ENCODE results near the gene ANKH.

The ANKH gene

DNA sequence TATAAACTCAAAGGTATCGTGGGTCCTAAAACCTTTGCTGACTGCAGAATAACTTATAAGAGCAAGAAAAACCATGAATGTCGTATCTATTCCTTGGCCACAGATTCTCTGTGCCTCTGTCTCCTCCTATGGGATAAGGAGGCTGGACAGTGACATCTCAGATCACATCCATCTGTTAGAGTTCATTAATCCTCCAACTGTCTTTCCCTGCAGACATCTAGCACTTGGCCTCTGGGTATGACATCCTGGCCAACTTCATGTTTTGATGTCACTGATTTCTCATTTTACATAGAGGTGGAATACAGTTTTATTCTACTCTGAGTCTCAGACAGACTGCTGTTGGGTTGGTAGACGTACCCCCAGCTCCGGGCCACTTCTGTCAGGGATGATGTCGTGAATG lies 120.9 kb downstream of the ANKH start:
- Histone ChIP-seq H3K27me3 (ENCODE audit: insufficient read depth, low read depth) (no peaks in the 10 kb centered on the region), H2AFZ (ENCODE audit: low read depth) (no peak overlapping the region), H3K79me2 (ENCODE audit: insufficient read depth, low read depth) (no peaks in the 10 kb centered on the region), H3K4me3 (IDR thresholded peaks at IDR 0.05; ENCODE audit: insufficient read depth, low read depth, low read length) (no peak overlapping the region), H4K20me1 (ENCODE audit: insufficient read depth) (no peaks in the 10 kb centered on the region), H3K36me3 (ENCODE audit: insufficient read depth) (no peaks in the 10 kb centered on the region), H3K9ac (no peak overlapping the region), H3K4me2 (no peak overlapping the region), H3K4me1 (ENCODE audit: low read depth, poor library complexity, severe bottlenecking) (no peaks in the 10 kb centered on the region), H3K27ac (no peak overlapping the region)
- no peak for TF ChIP-seq CTCF (conservative IDR thresholded peaks at IDR 0.05; ENCODE audit: low read depth, low read length)

- Histone ChIP-seq H3K9ac (no peak overlapping the region), H2AFZ (ENCODE audit: low read depth) (no peak overlapping the region), H3K4me1 (ENCODE audit: low read depth, poor library complexity, severe bottlenecking) (no peaks in the 10 kb centered on the region), H3K4me2 (no peak overlapping the region), H3K27ac (no peak overlapping the region), H3K36me3 (ENCODE audit: insufficient read depth) (no peaks in the 10 kb centered on the region), H3K4me3 (IDR thresholded peaks at IDR 0.05; ENCODE audit: insufficient read depth, low read depth, low read length) (no peak overlapping the region), H3K79me2 (ENCODE audit: insufficient read depth, low read depth) (no peaks in the 10 kb centered on the region), H3K27me3 (ENCODE audit: insufficient read depth, low read depth) (no peaks in the 10 kb centered on the region), H4K20me1 (ENCODE audit: insufficient read depth) (no peaks in the 10 kb centered on the region)
- no peak for TF ChIP-seq CTCF (conservative IDR thresholded peaks at IDR 0.05; ENCODE audit: low read depth, low read length)
These were observed 121.9 kb downstream of the ANKH start for GRCh38 chr5:14749579-14750101.

DNA sequence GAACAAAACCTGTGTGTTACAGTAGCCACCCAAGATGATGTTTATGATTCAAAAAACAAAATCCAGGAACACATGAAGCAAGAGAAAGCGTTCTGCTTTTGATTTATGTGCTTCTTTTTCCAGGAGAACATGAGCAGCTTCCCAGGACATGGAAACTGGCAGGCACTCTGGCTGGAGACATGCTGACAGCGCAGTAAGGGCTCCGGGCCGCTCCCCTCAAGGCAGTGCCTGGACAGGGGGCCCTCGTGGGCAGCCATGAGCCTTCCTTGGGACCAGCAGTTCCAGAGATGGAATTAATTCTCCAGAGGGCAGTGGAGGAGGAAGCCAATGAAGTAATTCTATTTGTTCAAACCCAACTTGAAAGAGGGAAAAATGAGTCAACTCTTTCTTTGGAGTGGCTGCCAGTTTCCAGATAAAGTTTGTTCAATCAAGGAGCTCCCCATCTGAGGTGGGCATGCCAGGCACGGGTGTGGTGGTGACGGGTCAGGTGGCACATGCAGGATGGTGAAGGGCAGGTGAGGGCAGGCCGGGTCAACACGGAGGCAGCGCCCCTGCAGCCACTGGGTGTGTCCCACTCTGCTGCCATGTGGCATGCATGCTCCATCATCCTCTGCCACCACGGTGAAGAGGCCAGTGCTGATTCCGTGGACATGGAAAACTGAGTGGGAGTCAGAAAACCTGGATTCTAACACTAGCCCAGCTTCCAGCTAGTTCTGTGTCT lies 123.2 kb downstream of the ANKH start:
- Histone ChIP-seq H3K4me3 (IDR thresholded peaks at IDR 0.05; ENCODE audit: insufficient read depth, low read depth, low read length) (no peak overlapping the region), H3K27ac (no peak overlapping the region), H4K20me1 (ENCODE audit: insufficient read depth) (no peaks in the 10 kb centered on the region), H3K79me2 (ENCODE audit: insufficient read depth, low read depth) (no peaks in the 10 kb centered on the region), H3K4me1 (ENCODE audit: low read depth, poor library complexity, severe bottlenecking) (no peaks in the 10 kb centered on the region), H2AFZ (ENCODE audit: low read depth) (no peak overlapping the region), H3K36me3 (ENCODE audit: insufficient read depth) (no peaks in the 10 kb centered on the region), H3K9ac (no peak overlapping the region), H3K4me2 (no peak overlapping the region), H3K27me3 (ENCODE audit: insufficient read depth, low read depth) (no peaks in the 10 kb centered on the region)
- TF ChIP-seq CTCF (conservative IDR thresholded peaks at IDR 0.05; ENCODE audit: low read depth, low read length) = no peak

GRCh38 chr5:14745753-14746152 lies 125.8 kb downstream of the ANKH start:
- H3K4me1 ChIP-seq (ENCODE audit: low read depth, poor library complexity, severe bottlenecking) = no peaks in the 10 kb centered on the region
- H3K27ac ChIP-seq = no peak overlapping the region
- no peak overlapping the region for H2AFZ ChIP-seq (ENCODE audit: low read depth)
- H3K27me3 ChIP-seq (ENCODE audit: insufficient read depth, low read depth) = no peaks in the 10 kb centered on the region
- no peak for TF ChIP-seq CTCF (conservative IDR thresholded peaks at IDR 0.05; ENCODE audit: low read depth, low read length)
- H3K4me2 ChIP-seq = no peak overlapping the region
- no peak overlapping the region for H3K4me3 ChIP-seq (IDR thresholded peaks at IDR 0.05; ENCODE audit: insufficient read depth, low read depth, low read length)
- no peaks in the 10 kb centered on the region for H3K36me3 ChIP-seq (ENCODE audit: insufficient read depth)
- H4K20me1 ChIP-seq (ENCODE audit: insufficient read depth) = no peaks in the 10 kb centered on the region
- H3K9ac ChIP-seq = no peak overlapping the region
- H3K79me2 ChIP-seq (ENCODE audit: insufficient read depth, low read depth) = no peaks in the 10 kb centered on the region

Data from KMS-11 (cell line).